Peyer's patch (tissue), 4 donors: ENCODE data around the gene RABGGTA.

Experiments used
- POLR2A ChIP-seq, 2 donors: fragments of 450-650 bp; IDR thresholded peaks; one replicate each; pipeline ENCODE4 v1.5.1; 2017; ENCODE audit warnings: antibody characterized with exemption in 2 of 2, mild to moderate bottlenecking in 2 of 2, moderate library complexity in 2 of 2
- TF ChIP-seq, protein P1 (sequence below), 6 experiments: fragments of 450-650 bp in 4 of 6; fragments of 200-600 bp in 2 of 6; sonication (generic) in 1 of 6; IDR thresholded peaks; one replicate each; pipeline ENCODE4 v1.5.1; 2017 to 2019; ENCODE audit warnings: antibody characterized with exemption in 6 of 6, mild to moderate bottlenecking in 3 of 6, moderate library complexity in 1 of 6

DNA sequence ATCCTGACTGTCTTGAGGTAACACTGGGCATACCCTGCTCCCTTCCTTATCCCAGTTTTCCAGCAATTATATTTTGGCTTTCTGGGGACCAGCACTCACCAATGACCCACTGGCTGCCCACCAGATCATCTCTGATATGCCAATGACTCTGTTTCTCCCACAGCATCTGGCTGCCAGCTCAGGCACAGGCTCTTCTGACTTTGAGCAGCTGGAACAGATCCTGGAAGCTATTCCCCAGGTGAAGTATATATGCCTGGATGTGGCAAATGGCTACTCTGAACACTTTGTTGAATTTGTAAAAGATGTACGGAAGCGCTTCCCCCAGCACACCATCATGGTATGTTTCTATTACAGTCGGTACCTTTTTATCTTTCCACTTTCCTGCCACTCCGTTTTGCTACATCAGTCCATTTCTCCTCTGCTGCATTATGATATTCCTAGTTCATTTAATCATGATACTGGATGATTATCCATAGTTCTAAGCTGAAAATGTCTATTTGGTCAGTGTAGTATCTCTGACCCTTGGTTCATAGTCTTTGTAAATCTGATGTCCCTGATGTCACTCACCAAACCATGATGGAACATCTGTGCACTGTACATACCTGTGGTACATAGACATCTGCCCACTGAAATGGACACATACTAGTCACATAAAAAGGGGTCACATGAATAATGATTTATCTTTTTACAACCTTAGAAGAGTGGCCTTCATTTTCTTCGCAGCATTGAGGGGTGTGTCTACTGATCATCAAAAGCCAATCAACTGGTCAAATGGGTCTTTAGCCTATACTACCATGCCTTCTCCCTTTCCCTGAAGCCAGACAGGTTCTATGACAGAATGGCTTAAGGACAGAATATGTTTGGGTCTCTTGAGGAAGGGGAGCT is 35.4 kb downstream of the RABGGTA start:
- TF ChIP-seq, protein P1, sequence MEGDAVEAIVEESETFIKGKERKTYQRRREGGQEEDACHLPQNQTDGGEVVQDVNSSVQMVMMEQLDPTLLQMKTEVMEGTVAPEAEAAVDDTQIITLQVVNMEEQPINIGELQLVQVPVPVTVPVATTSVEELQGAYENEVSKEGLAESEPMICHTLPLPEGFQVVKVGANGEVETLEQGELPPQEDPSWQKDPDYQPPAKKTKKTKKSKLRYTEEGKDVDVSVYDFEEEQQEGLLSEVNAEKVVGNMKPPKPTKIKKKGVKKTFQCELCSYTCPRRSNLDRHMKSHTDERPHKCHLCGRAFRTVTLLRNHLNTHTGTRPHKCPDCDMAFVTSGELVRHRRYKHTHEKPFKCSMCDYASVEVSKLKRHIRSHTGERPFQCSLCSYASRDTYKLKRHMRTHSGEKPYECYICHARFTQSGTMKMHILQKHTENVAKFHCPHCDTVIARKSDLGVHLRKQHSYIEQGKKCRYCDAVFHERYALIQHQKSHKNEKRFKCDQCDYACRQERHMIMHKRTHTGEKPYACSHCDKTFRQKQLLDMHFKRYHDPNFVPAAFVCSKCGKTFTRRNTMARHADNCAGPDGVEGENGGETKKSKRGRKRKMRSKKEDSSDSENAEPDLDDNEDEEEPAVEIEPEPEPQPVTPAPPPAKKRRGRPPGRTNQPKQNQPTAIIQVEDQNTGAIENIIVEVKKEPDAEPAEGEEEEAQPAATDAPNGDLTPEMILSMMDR (IDR thresholded peaks at IDR 0.05) = no peak
- TF ChIP-seq POLR2A (IDR thresholded peaks at IDR 0.05) = no peak
